Gastrocnemius medialis (tissue), 4 donors: ENCODE measurements around the gene RANBP17.

Experiments
- CTCF ChIP-seq, 5 experiments: fragments of 450-650 bp in 3 of 5; fragments of 200-600 bp in 2 of 5; sonication (generic) in 2 of 5; IDR thresholded peaks in 4 of 5; conservative IDR thresholded peaks in 1 of 5; 1 replicate in 4 of 5; 2 replicates in 1 of 5; pipeline ENCODE4 v1.5.1; 2016 to 2019; ENCODE audit warnings: antibody characterized with exemption in 5 of 5, mild to moderate bottlenecking in 3 of 5, moderate library complexity in 3 of 5
- POLR2A ChIP-seq, 2 donors: fragments of 450-650 bp; IDR thresholded peaks; one replicate each; pipeline ENCODE4 v1.6.1; 2017; ENCODE audit warnings: antibody characterized with exemption in 2 of 2, mild to moderate bottlenecking in 2 of 2, moderate library complexity in 2 of 2

- TF ChIP-seq POLR2A (IDR thresholded peaks at IDR 0.05) (no peak), CTCF (IDR thresholded peaks at IDR 0.05 in 4 of 5, conservative IDR thresholded peaks at IDR 0.05 in 1 of 5) (no peak)
Measured at GRCh38 chr5:171157775-171158174, 296.0 kb downstream of the RANBP17 start.
